Activated T-helper 9 cell treated with anti-CD3 and anti-CD28 coated beads, Interleukin-2, amount 50 U/mL, for 16 hours (primary cell): Measurements from ENCODE around the gene GYS1.
"Not testable (repeated sequence)": the region's sequence is repeated elsewhere in the genome, so short reads cannot be mapped to it uniquely, and the experiment has no call there.

Source experiments
- DNase-seq: peaks from one replicate; pipeline ENCODE4 v3.0.0-alpha.2; 2020; ENCODE audit warnings: low read depth

Gene GYS1

GRCh38 chr19:48993175-48994034 is at the start of gene GYS1, which contains the start of gene RUVBL2:
TSS of gene GYS1 (minus strand) at chr19:48993309. CDS start at chr19:48993112, 197 bp downstream.
TSS of gene RUVBL2 (plus strand) at chr19:48993887. CDS start at chr19:48993912, 25 bp downstream.
- peak; percentile 99 for DNase-seq

- not testable (repeated sequence) for DNase-seq
Observed at GRCh38 chr19:49042666-49043065, 49.6 kb upstream of the GYS1 start.

- no peak for DNase-seq
Observed at GRCh38 chr19:49042177-49042576, 49.1 kb upstream of the GYS1 start.

- not testable (repeated sequence) for DNase-seq
Observed at GRCh38 chr19:49039736-49040135, 46.6 kb upstream of the GYS1 start.

- DNase-seq = not testable (repeated sequence)
Observed at GRCh38 chr19:49038557-49039276, 45.6 kb upstream of the GYS1 start.

GRCh38 chr19:49038111-49038510 is 45.0 kb upstream of the GYS1 start:
- not testable (repeated sequence) for DNase-seq

- DNase-seq = peak; percentile 38
Observed at GRCh38 chr19:49036815-49037214, 43.7 kb upstream of the GYS1 start, which contains the start of gene CGB1. TSS of gene CGB1 (minus strand) at chr19:49036895. CDS start at chr19:49036711, 184 bp downstream.

- DNase-seq = peak; percentile 57
Observed at GRCh38 chr19:49031642-49032301, 38.7 kb upstream of the GYS1 start, which contains the start of gene CGB2. TSS of gene CGB2 (plus strand) at chr19:49031890. CDS start at chr19:49032096, 206 bp downstream.

GRCh38 chr19:49030323-49030722 is 37.2 kb upstream of the GYS1 start:
- DNase-seq = not testable (repeated sequence)

- not testable (repeated sequence) for DNase-seq
Observed at GRCh38 chr19:49029749-49030148, 36.6 kb upstream of the GYS1 start.

GRCh38 chr19:49028686-49029085 is 35.6 kb upstream of the GYS1 start:
- DNase-seq = not testable (repeated sequence)

- DNase-seq = not testable (repeated sequence)
Observed at GRCh38 chr19:49025599-49025998, 32.5 kb upstream of the GYS1 start.

- not testable (repeated sequence) for DNase-seq
Observed at GRCh38 chr19:49025088-49025487, 32.0 kb upstream of the GYS1 start.

- DNase-seq = not testable (repeated sequence)
Observed at GRCh38 chr19:49024233-49024632, 31.1 kb upstream of the GYS1 start, which contains the start of gene CGB3. TSS of gene CGB3 (minus strand) at chr19:49024333. CDS start at chr19:49023971, 362 bp downstream.

- no peak for DNase-seq
Observed at GRCh38 chr19:49022116-49022515, 29.0 kb upstream of the GYS1 start.

- DNase-seq = no peak
Observed at GRCh38 chr19:49020931-49021895, 28.1 kb upstream of the GYS1 start.

GRCh38 chr19:49020342-49020741 is 27.2 kb upstream of the GYS1 start:
- no peak for DNase-seq

GRCh38 chr19:49019242-49019932 is 26.3 kb upstream of the GYS1 start:
- peak; percentile 47 for DNase-seq

GRCh38 chr19:49018388-49019241 is 25.5 kb upstream of the GYS1 start:
- DNase-seq = not testable (repeated sequence)
